ENCODE results near the gene HCK.
A peak's percentile ranks its signal among the peaks of the same experiment; 100 is the strongest.
"Not testable (repeated sequence)": the region's sequence is repeated elsewhere in the genome, so short reads cannot be mapped to it uniquely, and the experiment has no call there.

Gene HCK

GRCh38 chr20:32031007-32031958, 20.8 kb upstream of the HCK start:
- peak; percentile 49 for TF ChIP-seq CTCF (IDR thresholded peaks at IDR 0.05; ENCODE audit: extremely low read depth, missing control alignments)
- peak; percentile 69 for DNase-seq (ENCODE audit: low spot score)

- no peak for TF ChIP-seq CTCF (IDR thresholded peaks at IDR 0.05; ENCODE audit: extremely low read depth, missing control alignments)
- DNase-seq (ENCODE audit: low spot score), result no peak
Observed at GRCh38 chr20:32033316-32033715, 18.7 kb upstream of the HCK start.

DNA sequence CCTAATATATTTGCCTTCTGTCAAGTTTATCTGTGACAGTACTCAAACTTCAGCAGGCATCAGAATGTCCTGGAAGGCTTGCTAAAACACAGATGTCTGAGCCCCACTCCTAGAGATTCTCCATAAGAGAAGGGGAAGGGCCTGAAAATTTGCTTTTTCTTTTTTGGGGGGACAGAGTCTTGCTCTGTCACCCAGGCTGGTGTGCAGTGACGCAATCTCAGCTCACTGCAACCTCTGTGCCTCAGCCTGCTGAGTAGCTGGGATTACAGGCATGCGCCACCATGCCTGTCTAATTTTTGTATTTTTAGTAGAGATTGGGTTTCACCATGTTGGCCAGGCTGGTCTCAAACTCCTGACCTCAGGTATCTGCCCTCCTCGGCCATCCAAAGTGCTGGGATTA, 18.3 kb upstream of the HCK start:
- DNase-seq (ENCODE audit: low spot score), result not testable (repeated sequence)

GRCh38 chr20:32034581-32035425, 17.2 kb upstream of the HCK start:
- TF ChIP-seq CTCF (IDR thresholded peaks at IDR 0.05; ENCODE audit: extremely low read depth, missing control alignments), result peak; percentile 21
- no peak for DNase-seq (ENCODE audit: low spot score)

DNA sequence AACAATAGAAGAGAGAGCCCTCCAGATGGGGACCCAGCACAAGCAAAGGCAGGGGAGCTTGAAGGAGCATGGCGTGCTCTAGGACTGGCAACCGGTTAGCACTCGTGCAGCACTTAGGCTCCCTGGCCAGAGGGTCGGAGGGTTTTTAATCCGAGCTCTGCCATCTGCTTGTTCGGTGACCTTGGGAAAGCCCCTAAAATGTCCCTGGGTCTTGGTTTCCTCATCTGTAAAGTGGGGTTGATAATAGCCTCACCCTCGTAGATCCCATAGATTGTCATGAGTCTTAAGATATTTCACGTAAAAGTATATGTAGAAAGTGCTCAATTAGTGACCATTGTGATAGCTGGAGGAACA, 16.6 kb upstream of the HCK start:
- DNase-seq (ENCODE audit: low spot score), result no peak
- no peak for TF ChIP-seq CTCF (IDR thresholded peaks at IDR 0.05; ENCODE audit: extremely low read depth, missing control alignments)

DNA sequence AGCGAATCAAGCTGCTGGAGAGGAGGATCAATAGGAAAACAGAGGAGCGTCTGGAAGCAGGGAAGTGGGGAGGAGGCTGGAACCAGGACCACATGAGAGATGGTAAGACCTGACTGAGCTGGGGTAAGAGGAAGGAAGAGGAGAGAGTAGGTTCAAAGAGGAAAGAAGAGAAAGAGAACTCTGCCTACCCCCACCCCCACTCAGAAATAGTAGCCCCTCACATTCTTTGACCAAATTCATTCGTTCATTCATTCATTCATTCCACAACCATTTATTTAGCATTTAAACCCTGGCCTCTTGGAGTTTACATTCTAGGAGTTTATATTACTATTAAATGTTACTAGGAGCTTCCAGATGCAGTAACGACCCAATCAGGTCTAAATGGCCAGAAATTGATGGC, 15.8 kb upstream of the HCK start:
- no peak for TF ChIP-seq CTCF (IDR thresholded peaks at IDR 0.05; ENCODE audit: extremely low read depth, missing control alignments)

DNA sequence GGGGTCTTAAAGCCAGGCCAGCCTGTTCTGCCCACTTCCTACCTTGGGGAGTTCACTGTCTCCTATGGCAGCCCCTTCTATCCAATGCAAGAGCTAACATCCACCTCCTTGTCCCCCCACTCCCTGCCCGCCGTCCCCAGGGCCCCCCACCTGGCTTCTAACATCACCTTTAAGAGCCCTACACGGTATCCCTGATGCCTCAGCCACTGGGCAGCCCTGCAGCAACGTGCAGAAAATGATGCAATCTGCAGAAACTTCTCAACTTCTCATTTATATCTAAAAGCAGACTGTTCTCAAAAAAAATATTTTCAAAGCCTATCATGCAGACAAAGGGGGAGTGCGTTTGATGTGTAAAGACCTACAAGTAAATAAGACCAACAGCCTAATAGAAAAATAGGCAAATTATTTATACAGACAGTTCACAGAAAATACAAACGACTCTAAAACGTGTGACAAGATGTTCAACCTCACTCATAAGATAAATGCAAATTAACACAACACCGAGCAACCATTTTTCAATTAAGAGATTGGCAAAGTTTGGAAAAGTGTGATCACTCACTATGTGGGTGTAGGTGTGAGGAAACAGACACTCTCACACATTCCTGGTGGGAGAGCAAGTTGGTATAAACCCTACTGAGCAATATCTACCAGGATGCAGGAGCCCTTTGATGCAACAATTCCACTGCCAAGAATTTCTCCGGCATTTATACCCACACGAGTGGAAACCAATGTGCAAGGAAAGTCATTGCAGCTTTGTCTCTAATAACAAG, 15.1 kb upstream of the HCK start:
- no peak for DNase-seq (ENCODE audit: low spot score)
- TF ChIP-seq CTCF (IDR thresholded peaks at IDR 0.05; ENCODE audit: extremely low read depth, missing control alignments), result no peak

More for the DNA sequence above, 15.8 kb upstream of the HCK start:
- DNase-seq (ENCODE audit: low spot score), result no peak

Data from GM20000 (cell line).